Inflammatory macrophage treated with lipopolysaccharide for 1 hour (primary cell): ENCODE data around the gene CIAPIN1.
A peak's percentile ranks its signal among the peaks of the same experiment; 100 is the strongest.
"Not testable (repeated sequence)": the region's sequence is repeated elsewhere in the genome, so short reads cannot be mapped to it uniquely, and the experiment has no call there.

Experiments
- DNase-seq, 2 donors: peaks; one replicate each; pipeline ENCODE4 v3.0.0-alpha.2; 2020 to 2022

The CIAPIN1 gene

GRCh38 chr16:57403965-57404817 lies 43.0 kb downstream of the CIAPIN1 start, which contains the start of gene CCL17:
CCL17 (plus strand) TSS chr16:57404767; CDS start chr16:57413933, 9,166 bp downstream.
- peak; percentile 42 to 57 for DNase-seq

GRCh38 chr16:57401943-57402640 lies 45.1 kb downstream of the CIAPIN1 start:
- no peak for DNase-seq

GRCh38 chr16:57397493-57397892 lies 49.7 kb downstream of the CIAPIN1 start:
- not testable (repeated sequence) for DNase-seq

GRCh38 chr16:57396786-57397185 lies 50.4 kb downstream of the CIAPIN1 start:
- peak; percentile 78 to 83 for DNase-seq

- no peak for DNase-seq
These were observed 52.2 kb downstream of the CIAPIN1 start for GRCh38 chr16:57395026-57395425.

- DNase-seq, result no peak
These were observed 52.7 kb downstream of the CIAPIN1 start for GRCh38 chr16:57394444-57394843.

GRCh38 chr16:57392694-57393093 lies 54.5 kb downstream of the CIAPIN1 start:
- DNase-seq, result no peak

GRCh38 chr16:57391708-57392107 lies 55.5 kb downstream of the CIAPIN1 start:
- DNase-seq, result no peak

- no peak for DNase-seq
These were observed 55.9 kb downstream of the CIAPIN1 start for GRCh38 chr16:57391300-57391699.

- no peak for DNase-seq
These were observed 56.4 kb downstream of the CIAPIN1 start for GRCh38 chr16:57390636-57391295.

- DNase-seq, result no peak
These were observed 58.1 kb downstream of the CIAPIN1 start for GRCh38 chr16:57389087-57389468.

- DNase-seq, result no peak
These were observed 58.7 kb downstream of the CIAPIN1 start for GRCh38 chr16:57388359-57389086.

- DNase-seq, result no peak
These were observed 59.4 kb downstream of the CIAPIN1 start for GRCh38 chr16:57387598-57388354.

GRCh38 chr16:57386381-57386951 lies 60.7 kb downstream of the CIAPIN1 start:
- DNase-seq, result no peak

- DNase-seq, result no peak
These were observed 62.1 kb downstream of the CIAPIN1 start for GRCh38 chr16:57385083-57385482.

- peak in 1 of 2 donors; percentile 59 for DNase-seq
These were observed 62.7 kb downstream of the CIAPIN1 start for GRCh38 chr16:57384248-57385070.

- DNase-seq, result no peak
These were observed 63.6 kb downstream of the CIAPIN1 start for GRCh38 chr16:57383276-57384247.

- no peak for DNase-seq
These were observed 64.5 kb downstream of the CIAPIN1 start for GRCh38 chr16:57382535-57383275.
